H1 (cell line): ENCODE results near the gene TNNT3. TPM values are rescaled to one million over a fixed set of nuclear protein-coding genes. Genes with fewer than 3 reads are reported as not detected.

Source experiments
- CTCF ChIA-PET: fragments of 300-600 bp; sonication (Branson Sonifier 250); formaldehyde crosslinking; loops from one replicate; lab custom pipeline; 2021; ENCODE audit not compliant: partially characterized antibody; lab: Charles Lee
- POLR2A ChIA-PET: fragments of 300-600 bp; sonication (Branson Sonifier 250); formaldehyde crosslinking; loops from one replicate; lab custom pipeline; 2021; ENCODE audit warnings: inconsistent platforms; ENCODE audit not compliant: partially characterized antibody; lab: Charles Lee
- DNase-seq, 2 experiments: peaks; one replicate each; pipeline versions ENCODE4 v3.0.0 to v3.0.0-alpha.2; 2010 to 2022; ENCODE audit warnings: low spot score in 2 of 2, low read depth in 1 of 2, mixed read lengths in 1 of 2
- FAIRE-seq: peaks from 2 replicates; lab custom pipeline; 2011; peaks lifted over from hg19 to GRCh38; lab: Jason Lieb, UNC
- H2AFZ ChIP-seq: 2 replicates; pipeline ENCODE4 v1.8.1; 2012; ENCODE audit warnings: low read length, inconsistent platforms
- H2AK5ac ChIP-seq: 2 replicates; pipeline ENCODE4 v1.6.1; 2013; ENCODE audit warnings: low read depth, low read length
- H2BK120ac ChIP-seq: replicated peaks from 2 replicates; pipeline ENCODE3; 2013; ENCODE audit warnings: low read depth, low read length, inconsistent platforms
- H2BK12ac ChIP-seq: 2 replicates; pipeline ENCODE4 v1.6.1; 2013; ENCODE audit warnings: low read depth, low read length
- H2BK15ac ChIP-seq: 2 replicates; pipeline ENCODE4 v1.6.1; 2013; ENCODE audit warnings: low read length
- H2BK20ac ChIP-seq: 2 replicates; pipeline ENCODE4 v1.6.1; 2013; ENCODE audit warnings: low read length
- H2BK5ac ChIP-seq: 2 replicates; pipeline ENCODE4 v1.6.1; 2013; ENCODE audit warnings: low read depth, low read length
- H3K14ac ChIP-seq: 2 replicates; pipeline ENCODE4 v1.6.1; 2013; ENCODE audit warnings: inconsistent platforms; ENCODE audit not compliant: insufficient read length
- H3K18ac ChIP-seq: 2 replicates; pipeline ENCODE4 v1.6.1; 2013; ENCODE audit warnings: low read length; ENCODE audit errors: extremely low read depth
- H3K23ac ChIP-seq: 2 replicates; pipeline ENCODE4 v1.6.1; 2013; ENCODE audit warnings: inconsistent platforms; ENCODE audit not compliant: insufficient read length
- H3K23me2 ChIP-seq: 2 replicates; pipeline ENCODE4 v1.6.1; 2013; ENCODE audit warnings: low read depth, low read length
- H3K27ac ChIP-seq: 2 replicates; pipeline ENCODE4 v1.6.1; 2011; ENCODE audit warnings: low read depth, low read length, inconsistent platforms
- H3K27me3 ChIP-seq, 4 experiments: replicated peaks in 1 of 4; 1 replicate in 1 of 4; 2 replicates in 3 of 4; pipeline versions ENCODE4 v1.6.1 to v1.8.1; 2011 to 2013; ENCODE audit warnings: low read length in 3 of 4, mild to moderate bottlenecking in 3 of 4, inconsistent platforms in 2 of 4, mixed read lengths in 2 of 4, moderate library complexity in 1 of 4; ENCODE audit not compliant: control insufficient read depth in 3 of 4, insufficient read depth in 3 of 4; ENCODE audit errors: extremely low read depth in 1 of 4
- H3K36me3 ChIP-seq, 4 experiments: 2 replicates each; pipeline versions ENCODE4 v1.6.1 to v1.8.1; 2011 to 2013; ENCODE audit warnings: mild to moderate bottlenecking in 4 of 4, low read length in 3 of 4, moderate library complexity in 2 of 4, control low read depth in 1 of 4, inconsistent platforms in 1 of 4; ENCODE audit not compliant: insufficient read depth in 4 of 4, control insufficient read depth in 2 of 4
- H3K4ac ChIP-seq: replicated peaks from 2 replicates; pipeline ENCODE3; 2013; ENCODE audit warnings: low read length, low read depth, mixed read lengths, inconsistent platforms; ENCODE audit not compliant: insufficient read length
- H3K4me1 ChIP-seq, 4 experiments: replicated peaks in 1 of 4; 1 replicate in 1 of 4; 2 replicates in 3 of 4; pipeline versions ENCODE4 v1.6.1 to v1.8.1; 2011 to 2013; ENCODE audit warnings: low read length in 3 of 4, inconsistent platforms in 2 of 4, mixed read lengths in 1 of 4; ENCODE audit not compliant: insufficient read depth in 4 of 4, control insufficient read depth in 3 of 4
- H3K4me2 ChIP-seq, 2 experiments: 2 replicates each; pipeline versions ENCODE4 v1.6.1 to v1.8.1; 2011 to 2013; ENCODE audit warnings: low read depth in 2 of 2, low read length in 2 of 2, control low read depth in 1 of 2, inconsistent platforms in 1 of 2, mild to moderate bottlenecking in 1 of 2; ENCODE audit not compliant: insufficient read depth in 1 of 2
- H3K4me3 ChIP-seq, 4 experiments: fragments of 200-600, 300-600 bp in 1 of 4; sonication (generic), shearing (Covaris generic), sonication (Bioruptor Twin) in 1 of 4; 2 replicates each; pipeline versions ENCODE4 v1.5.1 to v1.8.1; 2011 to 2016; ENCODE audit warnings: low read length in 4 of 4, low read depth in 3 of 4, control low read depth in 2 of 4, inconsistent platforms in 2 of 4, mild to moderate bottlenecking in 2 of 4, mixed read lengths in 1 of 4, moderate library complexity in 1 of 4; ENCODE audit not compliant: insufficient read depth in 2 of 4; ENCODE audit errors: extremely low read depth in 1 of 4
- H3K56ac ChIP-seq: replicated peaks from 2 replicates; pipeline ENCODE3; 2013; ENCODE audit warnings: low read depth, mild to moderate bottlenecking, mixed read lengths, low read length, inconsistent platforms; ENCODE audit not compliant: insufficient read length
- H3K79me1 ChIP-seq: 2 replicates; pipeline ENCODE4 v1.6.1; 2013; ENCODE audit warnings: low read depth, low read length, control low read depth
- H3K79me2 ChIP-seq, 2 experiments: 2 replicates each; pipeline versions ENCODE4 v1.6.1 to v1.8.1; 2012 to 2013; ENCODE audit warnings: low read length in 2 of 2, mild to moderate bottlenecking in 2 of 2, inconsistent platforms in 1 of 2; ENCODE audit not compliant: insufficient read depth in 2 of 2, control insufficient read depth in 1 of 2
- H3K9ac ChIP-seq, 4 experiments: replicated peaks in 1 of 4; 1 replicate in 1 of 4; 2 replicates in 3 of 4; pipeline versions ENCODE4 v1.6.1 to v1.8.1; 2011 to 2013; ENCODE audit warnings: low read depth in 3 of 4, low read length in 3 of 4, control low read depth in 2 of 4, mild to moderate bottlenecking in 2 of 4, moderate library complexity in 2 of 4, inconsistent platforms in 1 of 4; ENCODE audit errors: extremely low read depth in 1 of 4
- H3K9me3 ChIP-seq, 2 experiments: 2 replicates each; pipeline versions ENCODE4 v1.6.1 to v1.8.1; 2012 to 2013; ENCODE audit warnings: mild to moderate bottlenecking in 2 of 2, moderate library complexity in 2 of 2, control low read depth in 1 of 2, inconsistent platforms in 1 of 2, low read depth in 1 of 2, low read length in 1 of 2, mixed read lengths in 1 of 2; ENCODE audit not compliant: insufficient read depth in 2 of 2
- H4K20me1 ChIP-seq, 2 experiments: replicated peaks in 1 of 2; 2 replicates each; pipeline versions ENCODE3 to v1.8.1; 2011 to 2013; ENCODE audit warnings: inconsistent platforms in 2 of 2, low read length in 2 of 2, mild to moderate bottlenecking in 1 of 2; ENCODE audit not compliant: insufficient read depth in 2 of 2, control insufficient read depth in 1 of 2
- H4K5ac ChIP-seq: 2 replicates; pipeline ENCODE4 v1.6.1; 2013; ENCODE audit warnings: low read length, low read depth, mixed read lengths, inconsistent platforms; ENCODE audit not compliant: insufficient read length
- H4K8ac ChIP-seq: 2 replicates; pipeline ENCODE4 v1.8.0; 2013; ENCODE audit warnings: mild to moderate bottlenecking, moderate library complexity, low read length, inconsistent platforms; ENCODE audit not compliant: insufficient read depth; ENCODE audit errors: extremely low read depth
- H4K91ac ChIP-seq: replicated peaks from 2 replicates; pipeline ENCODE3; 2013; ENCODE audit warnings: low read length, mixed read lengths, inconsistent platforms; ENCODE audit not compliant: insufficient read length
- CBX5 ChIP-seq: fragments of 300-800, 300-1000 bp; sonication (generic); IDR thresholded peaks from 2 replicates; pipeline ENCODE4 v1.7.1; 2016; ENCODE audit warnings: antibody characterized with exemption, low read length, low read depth
- KDM1A ChIP-seq: fragments of 200-600, 300-600 bp; sonication (generic); IDR thresholded peaks from 2 replicates; pipeline ENCODE4 v1.7.1; 2016; ENCODE audit warnings: mild to moderate bottlenecking, low read length, borderline replicate concordance
- NRF1 ChIP-seq: IDR thresholded peaks from 2 replicates; pipeline ENCODE4 v1.6.1; 2011; ENCODE audit warnings: mild to moderate bottlenecking, low read depth, low read length, improper control_type of control experiment
- PHF8 ChIP-seq: fragments of 200-600 bp; sonication (generic); conservative IDR thresholded peaks from 2 replicates; pipeline ENCODE4 v1.7.1; 2012; ENCODE audit warnings: low read depth, mild to moderate bottlenecking, inconsistent platforms, low read length, moderate library complexity
- RXRA ChIP-seq: IDR thresholded peaks from 2 replicates; pipeline ENCODE4 v1.6.1; 2011; ENCODE audit warnings: low read depth, mild to moderate bottlenecking, low read length, moderate library complexity; ENCODE audit not compliant: insufficient read depth
- SP2 ChIP-seq: IDR thresholded peaks from 2 replicates; pipeline ENCODE4 v1.6.1; 2012; ENCODE audit warnings: mild to moderate bottlenecking, low read length, inconsistent platforms
- ZNF274 ChIP-seq: IDR thresholded peaks from 2 replicates; pipeline ENCODE4 v1.7.0; 2012; ENCODE audit warnings: low read length, borderline replicate concordance; ENCODE audit errors: extremely low read depth
- WGBS, 2 experiments: shearing (Covaris generic) in 1 of 2; methylation state at CpG; one replicate each; pipeline versions ENCODE4 v1.1.6 to v1.1.7; 2013 to 2015; ENCODE audit warnings: low lambda C conversion rate in 2 of 2, mixed read lengths in 2 of 2, inconsistent platforms in 1 of 2, low coverage in 1 of 2, missing lambda C conversion rate in 1 of 2; ENCODE audit not compliant: insufficient replicate concordance in 2 of 2, insufficient coverage in 1 of 2, insufficient read length in 1 of 2; ENCODE audit errors: extremely low coverage in 1 of 2, missing lambda C conversion rate in 1 of 2; 5-methylcytosine and 5-hydroxymethylcytosine counted together
- polyA plus RNA-seq, 7 experiments: library from polyadenylated mRNA; depleted of rRNA in 3 of 7; stranded (reverse) in 5 of 7; unstranded in 2 of 7; fragments of >200 nt in 5 of 7; fragments of 200-250 nt in 2 of 7; gene quantifications; 1 replicate in 5 of 7; 2 replicates in 1 of 7; 4 replicates in 1 of 7; pipeline versions ENCODE4 v1.2.1 to v1.2.3, GENCODE V29; 2011 to 2013; ENCODE audit warnings: missing spikeins in 2 of 7, mixed read lengths in 2 of 7
- total RNA-seq: library from RNA; stranded (reverse); fragmentation: NEBNext Ultra II Directional; extraction: Animal tissue kit (Norgen Biotek cat#: 25700); gene quantifications from 2 replicates; pipeline ENCODE4 v1.2.1, GENCODE V29; 2021
- TF ChIP-seq, protein P1 (sequence below): IDR thresholded peaks from 2 replicates; pipeline ENCODE4 v1.6.1; 2011; ENCODE audit warnings: low read depth, mild to moderate bottlenecking, low read length; ENCODE audit not compliant: insufficient read depth

The TNNT3 gene
- total and polyA plus RNA-seq, 2 of the 8 experiments (the other 6 are each of a cell fraction or from before 2014, with no cell fraction given): not detected

DNA sequence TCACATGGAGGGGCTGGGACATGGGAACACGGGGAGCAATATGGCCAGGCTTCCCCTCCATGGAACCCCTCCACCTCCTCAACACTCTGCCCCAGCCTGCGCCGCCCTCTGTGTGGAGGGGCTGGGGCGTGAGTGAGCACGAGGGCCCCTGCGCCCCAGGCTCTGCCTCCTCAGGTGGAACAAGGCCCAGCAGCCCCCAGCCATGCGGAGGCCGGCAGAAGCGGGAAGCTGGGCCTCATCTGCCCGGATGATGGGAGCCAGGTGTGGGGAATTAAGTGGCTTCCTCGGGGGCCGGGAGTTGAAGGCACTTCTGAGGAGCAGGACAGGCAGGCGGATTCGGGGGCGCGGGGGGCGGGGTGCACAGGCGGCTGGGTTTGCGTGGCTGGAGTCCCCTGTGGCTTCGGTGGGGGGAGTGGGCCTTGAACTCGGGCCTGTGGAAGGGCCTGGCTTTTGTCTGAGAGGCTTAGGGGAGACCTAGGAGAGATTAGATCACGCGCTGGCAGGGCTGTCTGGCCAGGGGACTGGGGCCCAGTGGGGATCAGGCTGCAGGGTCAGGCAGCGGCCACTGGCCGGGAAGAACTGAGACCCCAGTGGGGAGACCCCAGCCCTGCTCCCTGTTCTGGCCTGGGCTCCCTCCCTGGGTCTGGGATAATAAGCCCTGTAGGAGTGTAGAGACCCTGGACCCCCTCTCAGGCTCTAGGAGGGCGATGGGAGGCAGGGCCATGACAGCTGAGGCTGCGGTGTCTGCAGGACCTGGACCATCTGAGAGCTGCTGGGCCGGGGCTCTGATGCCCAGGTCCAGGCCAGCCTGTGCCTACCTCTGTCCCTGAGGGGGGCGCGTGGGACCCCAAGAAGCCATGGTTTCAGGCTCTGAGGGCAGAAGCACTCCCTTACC lies 41.1 kb upstream of the TNNT3 start:
- H3K14ac ChIP-seq: no peak overlapping the region
- no peaks in the 10 kb centered on the region for H4K20me1 ChIP-seq
- no peaks in the 10 kb centered on the region for H3K23me2 ChIP-seq
- H3K9me3 ChIP-seq: no peaks in the 10 kb centered on the region
- ChIA-PET CTCF (interaction anchor here (0.6 to 5.5 kb wide), 20 partner anchors 9 to 286 kb away, joined by 3 to 156 read pairs (median 7); partner anchors contain the start of genes PRR33, SYT8 and TNNT3), POLR2A (interaction anchor here (1.4 kb wide), 1 partner anchor 22 kb away, joined by 4 read pairs; no protein-coding TSS in a partner anchor)
- TF ChIP-seq SP2: no peak
- TF ChIP-seq CBX5: no peak
- no peak for TF ChIP-seq KDM1A
- TF ChIP-seq PHF8: no peak
- TF ChIP-seq ZNF274: no peak
- TF ChIP-seq RXRA: no peak
- TF ChIP-seq NRF1: no peak
- TF ChIP-seq, protein P1, sequence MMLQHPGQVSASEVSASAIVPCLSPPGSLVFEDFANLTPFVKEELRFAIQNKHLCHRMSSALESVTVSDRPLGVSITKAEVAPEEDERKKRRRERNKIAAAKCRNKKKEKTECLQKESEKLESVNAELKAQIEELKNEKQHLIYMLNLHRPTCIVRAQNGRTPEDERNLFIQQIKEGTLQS: no peak
- H2AK5ac ChIP-seq: no peak overlapping the region
- H3K27me3 ChIP-seq: no peaks in the 10 kb centered on the region
- no peak overlapping the region for H3K4me2 ChIP-seq
- H3K79me2 ChIP-seq: no peaks in the 10 kb centered on the region
- no peak overlapping the region for H2BK15ac ChIP-seq
- no peaks in the 10 kb centered on the region for H3K79me1 ChIP-seq
- DNase-seq: no peak
- peaks cover 0 to 5% (median 2%) of the 10 kb centered on the region in 4 experiments; a peak in 3 of 7 replicates for H3K4me1 ChIP-seq
- no peaks in the 10 kb centered on the region for H3K36me3 ChIP-seq
- no peak overlapping the region for H3K56ac ChIP-seq
- no peak overlapping the region for H3K9ac ChIP-seq
- no peak overlapping the region for H3K4me3 ChIP-seq
- WGBS, 2 experiments: 94% methylated on average over 12 of the region's 30 CpGs; no CpG with 5 or more reads in 1 of the 2 experiments
- no peak overlapping the region for H4K5ac ChIP-seq
- H2BK20ac ChIP-seq: no peak overlapping the region
- no peak overlapping the region for H4K91ac ChIP-seq
- FAIRE-seq: no peak
- no peak overlapping the region for H3K4ac ChIP-seq
- H3K23ac ChIP-seq: no peak overlapping the region
- no peak overlapping the region for H3K27ac ChIP-seq
- no peak overlapping the region for H3K18ac ChIP-seq
- H4K8ac ChIP-seq: no peak overlapping the region
- no peak overlapping the region for H2AFZ ChIP-seq
- no peak overlapping the region for H2BK120ac ChIP-seq
- H2BK12ac ChIP-seq: no peak overlapping the region
- no peak overlapping the region for H2BK5ac ChIP-seq
